Measurements from ENCODE around the gene CDC16. TPM values are rescaled to one million over a fixed set of nuclear protein-coding genes. Genes with fewer than 3 reads are reported as not detected.
A peak's percentile ranks its signal among the peaks of the same experiment; 100 is the strongest.

Gene CDC16
- total and polyA plus RNA-seq, 9 of the 15 experiments (the other 6 are each of a cell fraction or from before 2014, with no cell fraction given) = 23.2 to 102 (median 51.6) TPM

DNA sequence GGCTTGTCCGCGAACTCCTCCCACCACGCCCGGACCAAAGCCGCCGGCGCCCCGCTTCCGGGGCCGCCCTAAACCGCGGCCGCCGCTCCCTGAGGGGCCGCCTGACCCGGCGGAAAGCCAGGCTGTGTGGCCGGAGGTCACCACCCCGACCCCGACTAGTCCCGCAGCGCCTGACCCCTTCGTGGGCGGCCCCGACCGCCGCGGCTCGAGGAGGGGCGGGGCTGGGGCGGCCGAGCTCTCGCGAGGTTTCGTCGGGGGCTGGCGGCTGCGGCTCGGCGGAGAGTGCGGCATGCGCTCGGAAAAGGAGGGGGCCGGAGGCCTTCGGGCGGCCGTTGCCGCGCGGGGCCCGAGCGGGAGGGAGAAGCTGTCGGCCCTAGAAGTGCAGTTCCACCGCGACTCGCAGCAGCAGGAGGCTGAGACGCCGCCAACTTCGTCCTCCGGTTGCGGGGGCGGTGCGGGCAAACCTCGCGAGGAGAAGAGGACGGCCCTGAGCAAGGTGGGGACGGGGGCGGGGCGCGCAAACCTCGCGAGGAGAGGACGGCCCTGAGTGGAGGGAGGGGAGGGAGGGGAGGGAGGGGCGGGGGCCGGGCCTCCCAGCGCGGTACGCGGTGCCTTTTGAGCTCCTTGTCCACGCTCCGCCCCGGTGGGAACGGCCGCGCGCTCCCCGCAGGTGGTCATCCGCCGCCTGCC, 46.8 kb downstream of the CDC16 start, which contains the start of gene UPF3A (continued):
- TF ChIP-seq MTA2 (IDR thresholded peaks at IDR 0.05; ENCODE audit: low read depth) (no peak), MYNN (IDR thresholded peaks at IDR 0.05) (no peak), MYNN (CRISPR knock-in tag; IDR thresholded peaks at IDR 0.05) (no peak), ARID1B (IDR thresholded peaks at IDR 0.05) (no peak), MXI1 (IDR thresholded peaks at IDR 0.05; ENCODE audit: low read depth, low read length) (peak; percentile 31; the same call in 1 of the 2 replicates), EZH2 (IDR thresholded peaks at IDR 0.05; ENCODE audit: borderline replicate concordance, low read depth, low read length) (no peak), FOXM1 (IDR thresholded peaks at IDR 0.05; ENCODE audit: low read depth) (no peak), FOXM1 (CRISPR knock-in tag; IDR thresholded peaks at IDR 0.05; ENCODE audit: low read depth) (no peak), HSF4 (CRISPR knock-in tag; IDR thresholded peaks at IDR 0.05; ENCODE audit: borderline replicate concordance) (no peak), TSC22D4 (tag; IDR thresholded peaks at IDR 0.05) (no peak), ZNF507 (tag; conservative IDR thresholded peaks at IDR 0.05) (no peak), STAT5B (CRISPR knock-in tag; IDR thresholded peaks at IDR 0.05) (no peak), MAX (CRISPR knock-in tag; IDR thresholded peaks at IDR 0.05) (peak; percentile 85), ZBTB1 (CRISPR knock-in tag; IDR thresholded peaks at IDR 0.05; ENCODE audit: borderline replicate concordance, low read depth) (peak; percentile 100), ZNF311 (CRISPR knock-in tag; IDR thresholded peaks at IDR 0.05) (no peak), GTF2F1 (IDR thresholded peaks at IDR 0.05; ENCODE audit: low read depth, low read length) (no peak), TBL1XR1 (IDR thresholded peaks at IDR 0.05; ENCODE audit: low read length in 2 of 2) (no peak; a peak in 1 of 4 replicates), KAT7 (CRISPR knock-in tag; IDR thresholded peaks at IDR 0.05; ENCODE audit: borderline replicate concordance) (no peak), ZBED1 (IDR thresholded peaks at IDR 0.05) (no peak), NR4A1 (CRISPR knock-in tag; IDR thresholded peaks at IDR 0.05) (no peak), NR4A1 (tag; IDR thresholded peaks at IDR 0.05) (no peak), RBBP5 (IDR thresholded peaks at IDR 0.05; ENCODE audit: borderline replicate concordance, insufficient read depth, low read length, poor library complexity, severe bottlenecking) (peak; percentile 84), MCM5 (IDR thresholded peaks at IDR 0.05; ENCODE audit: low read depth) (no peak), SMARCB1 (IDR thresholded peaks at IDR 0.05; ENCODE audit: insufficient read length, low read depth) (no peak), BMI1 (IDR thresholded peaks at IDR 0.05; ENCODE audit: low read length) (no peak), GTF3C2 (IDR thresholded peaks at IDR 0.05; ENCODE audit: borderline replicate concordance, extremely low read depth, insufficient read length) (no peak), POLR2A (conservative IDR thresholded peaks at IDR 0.05) (peak; percentile 70; the same call in 1 of the 2 replicates), HDAC2 (IDR thresholded peaks at IDR 0.05) (no peak), PHF21A (IDR thresholded peaks at IDR 0.05; ENCODE audit: borderline replicate concordance, low read depth) (no peak), SAP30 (IDR thresholded peaks at IDR 0.05; ENCODE audit: borderline replicate concordance, insufficient read depth, low read depth, low read length, poor library complexity, severe bottlenecking) (no peak)
